GM12892 (cell line): ENCODE data around the gene MUSTN1.

Experiments used
- POLR2A ChIP-seq: IDR thresholded peaks from 2 replicates; pipeline ENCODE4 v1.6.1; 2011; ENCODE audit warnings: low read depth, low read length, control low read depth
- POLR2AphosphoS5 ChIP-seq: IDR thresholded peaks from 2 replicates; pipeline ENCODE4 v1.6.1; 2011; ENCODE audit warnings: low read depth, low read length, control low read depth

- TF ChIP-seq POLR2AphosphoS5 (no peak), POLR2A (no peak)
Observed at GRCh38 chr3:52857133-52857532, 22.3 kb upstream of the MUSTN1 start.
